Erythroblast (primary cell): ENCODE data around the gene PDE8B.

Experiments
- GATA1 ChIP-seq: IDR thresholded peaks from 2 replicates; pipeline ENCODE4 v1.6.1; 2011; ENCODE audit warnings: low read depth, mild to moderate bottlenecking, control low read depth, low read length, moderate library complexity
- POLR2A ChIP-seq: IDR thresholded peaks from 2 replicates; pipeline ENCODE4 v1.6.1; 2011; ENCODE audit warnings: mild to moderate bottlenecking, low read length

DNA sequence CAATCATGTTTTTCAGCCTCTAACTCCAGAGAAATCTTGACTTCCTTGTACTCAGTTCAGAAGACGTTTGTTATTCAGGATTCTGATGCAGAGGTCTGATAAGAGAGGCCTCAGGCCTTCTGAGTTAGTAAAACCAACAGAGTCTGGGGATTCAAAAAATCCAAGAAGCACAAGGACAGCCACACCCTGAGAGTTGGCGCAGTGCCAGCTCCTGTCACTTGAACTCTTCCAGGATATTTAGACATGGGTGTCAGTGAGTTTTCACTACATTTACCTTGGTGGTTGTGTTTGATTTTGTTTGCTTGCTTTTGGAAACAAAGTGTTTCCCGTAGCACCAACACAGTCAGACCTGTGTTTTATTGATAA is 41.6 kb upstream of the PDE8B start:
- TF ChIP-seq POLR2A (no peak), GATA1 (no peak)
